ENCODE measurements around the gene ATG4A. TPM values are rescaled to one million over a fixed set of nuclear protein-coding genes. Genes with fewer than 3 reads are reported as not detected.

The ATG4A gene
- total RNA-seq, 1 experiment from 2014 or later, result 3.5 TPM

DNA sequence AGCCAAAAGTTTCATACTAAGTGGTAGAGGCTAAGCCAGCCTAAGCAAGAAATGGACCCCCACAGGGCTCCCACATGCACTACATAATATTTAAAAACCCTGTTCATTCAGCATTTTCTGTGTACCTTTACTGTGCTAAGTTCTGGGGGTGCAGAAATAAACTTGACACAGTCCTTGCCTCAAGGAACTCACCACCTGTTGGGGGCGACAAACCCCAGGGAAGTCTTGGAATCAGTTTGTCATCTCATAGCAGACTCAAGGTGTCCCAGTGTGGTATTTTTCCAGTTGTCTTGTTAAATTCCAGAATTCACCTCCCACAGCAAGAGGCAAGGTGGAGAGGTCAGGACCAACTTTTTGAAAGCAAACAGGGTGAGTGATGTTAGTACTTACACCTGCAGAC is 43.1 kb downstream of the ATG4A start (continued):
- TF ChIP-seq, protein P1, sequence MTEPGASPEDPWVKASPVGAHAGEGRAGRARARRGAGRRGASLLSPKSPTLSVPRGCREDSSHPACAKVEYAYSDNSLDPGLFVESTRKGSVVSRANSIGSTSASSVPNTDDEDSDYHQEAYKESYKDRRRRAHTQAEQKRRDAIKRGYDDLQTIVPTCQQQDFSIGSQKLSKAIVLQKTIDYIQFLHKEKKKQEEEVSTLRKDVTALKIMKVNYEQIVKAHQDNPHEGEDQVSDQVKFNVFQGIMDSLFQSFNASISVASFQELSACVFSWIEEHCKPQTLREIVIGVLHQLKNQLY (CRISPR knock-in tag; IDR thresholded peaks at IDR 0.05), result no peak
- no peak for TF ChIP-seq HMGA2 (CRISPR knock-in tag; IDR thresholded peaks at IDR 0.05)
- TF ChIP-seq, protein P2, sequence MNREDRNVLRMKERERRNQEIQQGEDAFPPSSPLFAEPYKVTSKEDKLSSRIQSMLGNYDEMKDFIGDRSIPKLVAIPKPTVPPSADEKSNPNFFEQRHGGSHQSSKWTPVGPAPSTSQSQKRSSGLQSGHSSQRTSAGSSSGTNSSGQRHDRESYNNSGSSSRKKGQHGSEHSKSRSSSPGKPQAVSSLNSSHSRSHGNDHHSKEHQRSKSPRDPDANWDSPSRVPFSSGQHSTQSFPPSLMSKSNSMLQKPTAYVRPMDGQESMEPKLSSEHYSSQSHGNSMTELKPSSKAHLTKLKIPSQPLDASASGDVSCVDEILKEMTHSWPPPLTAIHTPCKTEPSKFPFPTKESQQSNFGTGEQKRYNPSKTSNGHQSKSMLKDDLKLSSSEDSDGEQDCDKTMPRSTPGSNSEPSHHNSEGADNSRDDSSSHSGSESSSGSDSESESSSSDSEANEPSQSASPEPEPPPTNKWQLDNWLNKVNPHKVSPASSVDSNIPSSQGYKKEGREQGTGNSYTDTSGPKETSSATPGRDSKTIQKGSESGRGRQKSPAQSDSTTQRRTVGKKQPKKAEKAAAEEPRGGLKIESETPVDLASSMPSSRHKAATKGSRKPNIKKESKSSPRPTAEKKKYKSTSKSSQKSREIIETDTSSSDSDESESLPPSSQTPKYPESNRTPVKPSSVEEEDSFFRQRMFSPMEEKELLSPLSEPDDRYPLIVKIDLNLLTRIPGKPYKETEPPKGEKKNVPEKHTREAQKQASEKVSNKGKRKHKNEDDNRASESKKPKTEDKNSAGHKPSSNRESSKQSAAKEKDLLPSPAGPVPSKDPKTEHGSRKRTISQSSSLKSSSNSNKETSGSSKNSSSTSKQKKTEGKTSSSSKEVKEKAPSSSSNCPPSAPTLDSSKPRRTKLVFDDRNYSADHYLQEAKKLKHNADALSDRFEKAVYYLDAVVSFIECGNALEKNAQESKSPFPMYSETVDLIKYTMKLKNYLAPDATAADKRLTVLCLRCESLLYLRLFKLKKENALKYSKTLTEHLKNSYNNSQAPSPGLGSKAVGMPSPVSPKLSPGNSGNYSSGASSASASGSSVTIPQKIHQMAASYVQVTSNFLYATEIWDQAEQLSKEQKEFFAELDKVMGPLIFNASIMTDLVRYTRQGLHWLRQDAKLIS (CRISPR knock-in tag; IDR thresholded peaks at IDR 0.05; ENCODE audit: borderline replicate concordance), result no peak
- TF ChIP-seq, protein P3, sequence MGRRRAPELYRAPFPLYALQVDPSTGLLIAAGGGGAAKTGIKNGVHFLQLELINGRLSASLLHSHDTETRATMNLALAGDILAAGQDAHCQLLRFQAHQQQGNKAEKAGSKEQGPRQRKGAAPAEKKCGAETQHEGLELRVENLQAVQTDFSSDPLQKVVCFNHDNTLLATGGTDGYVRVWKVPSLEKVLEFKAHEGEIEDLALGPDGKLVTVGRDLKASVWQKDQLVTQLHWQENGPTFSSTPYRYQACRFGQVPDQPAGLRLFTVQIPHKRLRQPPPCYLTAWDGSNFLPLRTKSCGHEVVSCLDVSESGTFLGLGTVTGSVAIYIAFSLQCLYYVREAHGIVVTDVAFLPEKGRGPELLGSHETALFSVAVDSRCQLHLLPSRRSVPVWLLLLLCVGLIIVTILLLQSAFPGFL (CRISPR knock-in tag; IDR thresholded peaks at IDR 0.05; ENCODE audit: borderline replicate concordance), result no peak
- no peak for TF ChIP-seq ZNF263 (CRISPR knock-in tag; IDR thresholded peaks at IDR 0.05; ENCODE audit: low read depth)
- TF ChIP-seq, protein P4, sequence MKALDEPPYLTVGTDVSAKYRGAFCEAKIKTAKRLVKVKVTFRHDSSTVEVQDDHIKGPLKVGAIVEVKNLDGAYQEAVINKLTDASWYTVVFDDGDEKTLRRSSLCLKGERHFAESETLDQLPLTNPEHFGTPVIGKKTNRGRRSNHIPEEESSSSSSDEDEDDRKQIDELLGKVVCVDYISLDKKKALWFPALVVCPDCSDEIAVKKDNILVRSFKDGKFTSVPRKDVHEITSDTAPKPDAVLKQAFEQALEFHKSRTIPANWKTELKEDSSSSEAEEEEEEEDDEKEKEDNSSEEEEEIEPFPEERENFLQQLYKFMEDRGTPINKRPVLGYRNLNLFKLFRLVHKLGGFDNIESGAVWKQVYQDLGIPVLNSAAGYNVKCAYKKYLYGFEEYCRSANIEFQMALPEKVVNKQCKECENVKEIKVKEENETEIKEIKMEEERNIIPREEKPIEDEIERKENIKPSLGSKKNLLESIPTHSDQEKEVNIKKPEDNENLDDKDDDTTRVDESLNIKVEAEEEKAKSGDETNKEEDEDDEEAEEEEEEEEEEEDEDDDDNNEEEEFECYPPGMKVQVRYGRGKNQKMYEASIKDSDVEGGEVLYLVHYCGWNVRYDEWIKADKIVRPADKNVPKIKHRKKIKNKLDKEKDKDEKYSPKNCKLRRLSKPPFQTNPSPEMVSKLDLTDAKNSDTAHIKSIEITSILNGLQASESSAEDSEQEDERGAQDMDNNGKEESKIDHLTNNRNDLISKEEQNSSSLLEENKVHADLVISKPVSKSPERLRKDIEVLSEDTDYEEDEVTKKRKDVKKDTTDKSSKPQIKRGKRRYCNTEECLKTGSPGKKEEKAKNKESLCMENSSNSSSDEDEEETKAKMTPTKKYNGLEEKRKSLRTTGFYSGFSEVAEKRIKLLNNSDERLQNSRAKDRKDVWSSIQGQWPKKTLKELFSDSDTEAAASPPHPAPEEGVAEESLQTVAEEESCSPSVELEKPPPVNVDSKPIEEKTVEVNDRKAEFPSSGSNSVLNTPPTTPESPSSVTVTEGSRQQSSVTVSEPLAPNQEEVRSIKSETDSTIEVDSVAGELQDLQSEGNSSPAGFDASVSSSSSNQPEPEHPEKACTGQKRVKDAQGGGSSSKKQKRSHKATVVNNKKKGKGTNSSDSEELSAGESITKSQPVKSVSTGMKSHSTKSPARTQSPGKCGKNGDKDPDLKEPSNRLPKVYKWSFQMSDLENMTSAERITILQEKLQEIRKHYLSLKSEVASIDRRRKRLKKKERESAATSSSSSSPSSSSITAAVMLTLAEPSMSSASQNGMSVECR (CRISPR knock-in tag; IDR thresholded peaks at IDR 0.05; ENCODE audit: borderline replicate concordance), result no peak
- no peak for TF ChIP-seq ZNF232 (CRISPR knock-in tag; IDR thresholded peaks at IDR 0.05)
- TF ChIP-seq, protein P5, sequence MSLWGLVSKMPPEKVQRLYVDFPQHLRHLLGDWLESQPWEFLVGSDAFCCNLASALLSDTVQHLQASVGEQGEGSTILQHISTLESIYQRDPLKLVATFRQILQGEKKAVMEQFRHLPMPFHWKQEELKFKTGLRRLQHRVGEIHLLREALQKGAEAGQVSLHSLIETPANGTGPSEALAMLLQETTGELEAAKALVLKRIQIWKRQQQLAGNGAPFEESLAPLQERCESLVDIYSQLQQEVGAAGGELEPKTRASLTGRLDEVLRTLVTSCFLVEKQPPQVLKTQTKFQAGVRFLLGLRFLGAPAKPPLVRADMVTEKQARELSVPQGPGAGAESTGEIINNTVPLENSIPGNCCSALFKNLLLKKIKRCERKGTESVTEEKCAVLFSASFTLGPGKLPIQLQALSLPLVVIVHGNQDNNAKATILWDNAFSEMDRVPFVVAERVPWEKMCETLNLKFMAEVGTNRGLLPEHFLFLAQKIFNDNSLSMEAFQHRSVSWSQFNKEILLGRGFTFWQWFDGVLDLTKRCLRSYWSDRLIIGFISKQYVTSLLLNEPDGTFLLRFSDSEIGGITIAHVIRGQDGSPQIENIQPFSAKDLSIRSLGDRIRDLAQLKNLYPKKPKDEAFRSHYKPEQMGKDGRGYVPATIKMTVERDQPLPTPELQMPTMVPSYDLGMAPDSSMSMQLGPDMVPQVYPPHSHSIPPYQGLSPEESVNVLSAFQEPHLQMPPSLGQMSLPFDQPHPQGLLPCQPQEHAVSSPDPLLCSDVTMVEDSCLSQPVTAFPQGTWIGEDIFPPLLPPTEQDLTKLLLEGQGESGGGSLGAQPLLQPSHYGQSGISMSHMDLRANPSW (CRISPR knock-in tag; conservative IDR thresholded peaks at IDR 0.05; ENCODE audit: low read depth), result no peak

DNA sequence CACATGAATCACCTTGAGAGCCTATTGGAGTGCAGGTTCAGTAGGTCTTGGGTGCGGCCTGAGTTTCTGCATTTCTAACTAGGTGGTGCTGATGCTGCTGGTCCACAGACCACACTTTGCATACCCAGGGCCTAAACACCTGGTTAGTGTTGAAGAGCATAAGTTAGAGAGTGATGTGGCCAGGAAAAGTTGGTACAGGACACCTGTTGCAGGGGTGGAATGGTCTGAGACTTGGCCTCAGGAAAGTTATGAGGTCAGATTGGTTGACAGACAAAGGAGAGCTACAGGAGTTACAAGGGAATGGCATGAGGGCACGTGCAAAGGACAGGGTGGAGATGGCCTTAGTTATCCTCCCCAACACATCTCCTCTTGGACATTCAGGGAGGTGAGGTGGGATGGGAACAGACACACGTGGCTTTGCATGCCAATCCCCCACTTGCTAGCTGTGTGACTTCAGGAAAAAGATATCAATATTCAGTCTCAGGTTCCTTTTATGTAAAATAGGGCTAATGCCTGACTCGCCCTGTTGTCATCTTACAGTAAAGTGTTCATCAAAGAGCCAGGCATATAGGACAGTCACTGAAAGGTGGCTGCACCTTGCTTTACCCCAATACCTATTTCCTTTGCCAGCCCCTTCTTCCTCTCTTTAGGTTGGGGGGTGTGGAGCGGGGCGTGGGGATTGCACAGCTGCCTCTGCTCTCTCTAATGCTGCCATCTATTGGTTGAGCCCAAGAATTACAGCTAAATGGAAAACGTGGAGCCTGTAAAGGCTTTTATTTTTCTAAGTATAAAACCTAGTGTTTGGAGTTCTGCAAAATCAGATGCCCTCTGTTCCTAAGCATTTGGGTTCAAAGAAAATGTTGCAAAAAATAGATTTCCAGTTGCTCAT is 47.5 kb downstream of the ATG4A start:
- H3K9me3 Mint-ChIP-seq, result no peaks in the 10 kb centered on the region
- no peaks in the 10 kb centered on the region; the same call in 1 of the 2 replicates for H3K27me3 Mint-ChIP-seq (ENCODE audit: low read depth)
- H3K36me3 Mint-ChIP-seq, result no peaks in the 10 kb centered on the region
- ATAC-seq, result peak; percentile 76
- no peak for TF ChIP-seq TEAD4 (CRISPR knock-in tag; IDR thresholded peaks at IDR 0.05)
- TF ChIP-seq FOXJ3 (CRISPR knock-in tag; IDR thresholded peaks at IDR 0.05; ENCODE audit: borderline replicate concordance), result no peak
- CTCF ChIA-PET, result interaction anchor here (0.6 to 2.2 kb wide), 16 partner anchors 12 to 362 kb away, joined by 3 to 18 read pairs (median 3); partner anchors contain the start of genes ATG4A, NCBP2L, PSMD10 and VSIG1
- POLR2A ChIA-PET, result no interaction called here
- no peaks in the 10 kb centered on the region for H3K4me1 Mint-ChIP-seq
- DNase-seq (ENCODE audit: low spot score), result peak; percentile 15
- H3K27ac Mint-ChIP-seq, result no peak overlapping the region
- no peak overlapping the region for H3K4me3 Mint-ChIP-seq

Measured in WTC11 (cell line).